Activated naive CD4-positive, alpha-beta T cell treated with anti-CD3 and anti-CD28 coated beads, Interleukin-2, amount 50 U/mL, for 16 hours (primary cell): ENCODE results near the gene SLC13A5.
"Not testable (repeated sequence)": the region's sequence is repeated elsewhere in the genome, so short reads cannot be mapped to it uniquely, and the experiment has no call there.

Experiments used
- DNase-seq: peaks from one replicate; pipeline ENCODE4 v3.0.0-alpha.2; 2020

SLC13A5 gene

GRCh38 chr17:6710317-6710716 is 2.9 kb downstream of the SLC13A5 start:
- DNase-seq, result no peak

- DNase-seq, result no peak
Measured at GRCh38 chr17:6708357-6708961, 4.7 kb downstream of the SLC13A5 start.

GRCh38 chr17:6706996-6707395 is 6.2 kb downstream of the SLC13A5 start:
- DNase-seq, result no peak

- DNase-seq, result no peak
Measured at GRCh38 chr17:6706499-6706898, 6.7 kb downstream of the SLC13A5 start.

DNA sequence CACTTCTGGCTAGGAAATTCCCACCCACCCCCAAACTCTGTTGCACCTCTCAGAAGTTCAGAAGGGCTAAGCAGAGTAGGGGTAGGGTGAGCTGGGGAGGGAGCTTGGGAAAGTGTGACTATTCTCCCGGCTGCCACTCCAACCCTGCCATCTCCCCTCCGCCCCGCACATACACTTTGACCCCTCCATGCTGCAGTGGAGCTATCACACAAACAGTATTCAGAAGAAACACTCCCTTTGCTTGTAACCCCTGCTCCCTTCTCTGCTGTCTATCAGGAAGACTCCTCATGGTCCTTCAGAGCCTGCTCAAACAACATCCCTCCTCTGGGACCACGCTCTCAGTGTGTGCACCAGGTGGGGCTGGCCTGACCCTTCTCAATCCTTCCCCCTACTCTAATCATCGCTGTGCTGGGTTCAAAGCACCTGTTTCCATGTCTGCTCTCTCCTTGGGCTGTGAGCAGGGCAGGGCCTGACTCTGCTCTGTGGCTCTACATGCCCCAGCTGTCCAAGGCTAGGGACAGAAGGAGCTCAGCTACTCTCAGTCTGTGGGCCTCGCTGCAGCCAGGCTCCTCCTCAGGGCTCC is 8.6 kb downstream of the SLC13A5 start:
- no peak for DNase-seq

- no peak for DNase-seq
Measured at GRCh38 chr17:6703751-6704150, 9.4 kb downstream of the SLC13A5 start.

GRCh38 chr17:6702567-6703215 is 10.5 kb downstream of the SLC13A5 start:
- no peak for DNase-seq

DNA sequence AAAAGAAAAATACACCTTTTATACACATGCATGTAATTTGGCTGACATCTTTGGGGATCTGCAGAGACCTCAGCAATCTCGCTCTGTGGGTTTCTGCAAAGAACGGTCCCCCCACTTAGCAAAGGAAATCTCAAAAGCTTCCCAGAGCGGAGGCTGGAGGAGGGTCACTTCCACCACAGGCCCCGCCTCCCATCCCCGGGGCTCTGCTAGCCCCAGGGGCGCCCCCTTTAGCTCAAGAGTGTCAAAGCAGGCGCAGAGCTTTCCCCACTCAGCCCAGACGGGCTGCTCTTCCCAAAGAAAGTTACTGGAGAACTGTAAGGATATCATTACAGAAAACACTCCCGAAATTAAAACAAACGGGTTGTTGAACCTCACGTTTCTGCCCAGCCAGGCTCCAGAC is 11.4 kb downstream of the SLC13A5 start:
- peak; percentile 39 for DNase-seq

DNA sequence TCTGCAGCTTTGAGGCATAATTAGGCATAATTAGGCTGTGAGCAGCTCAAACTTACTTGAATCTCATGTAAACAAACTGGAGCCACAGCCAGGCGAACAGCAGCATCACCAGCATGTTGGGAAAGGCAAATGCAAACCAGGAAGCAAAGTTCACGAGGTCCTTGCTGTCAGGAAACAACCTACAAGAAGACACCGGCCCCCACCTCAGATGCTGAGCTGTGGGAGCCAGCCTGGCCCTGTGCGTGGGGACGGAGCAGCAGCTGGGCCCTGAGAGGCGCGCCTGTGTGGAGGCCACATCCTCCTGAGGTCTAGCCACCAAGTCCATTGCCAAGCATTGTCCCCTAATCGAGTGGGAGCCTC is 12.2 kb downstream of the SLC13A5 start:
- no peak for DNase-seq

GRCh38 chr17:6699997-6700947 is 12.9 kb downstream of the SLC13A5 start:
- no peak for DNase-seq

DNA sequence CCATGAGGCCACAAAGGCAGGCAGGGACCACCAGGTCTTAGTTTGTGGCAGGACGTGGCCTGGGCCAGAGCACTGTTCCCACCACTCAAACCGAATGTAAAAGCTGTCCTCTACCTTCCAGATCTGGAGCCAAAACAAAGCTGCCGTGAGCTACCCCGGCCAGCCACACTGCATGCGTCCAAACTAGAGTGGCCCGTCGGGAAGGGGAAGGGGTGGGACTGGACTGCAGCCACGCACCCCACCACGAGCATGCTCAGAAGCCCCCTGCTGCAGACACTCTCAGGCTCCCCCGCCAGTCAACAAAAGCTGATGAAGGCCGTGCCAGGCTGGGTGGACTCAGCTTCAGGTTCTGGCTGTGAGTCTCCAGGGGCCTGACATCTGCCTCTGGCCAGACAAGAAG is 15.2 kb downstream of the SLC13A5 start:
- no peak for DNase-seq

- DNase-seq, result no peak
Measured at GRCh38 chr17:6696906-6697305, 16.3 kb downstream of the SLC13A5 start.

- no peak for DNase-seq
Measured at GRCh38 chr17:6695565-6695964, 17.6 kb downstream of the SLC13A5 start.

- DNase-seq, result no peak
Measured at GRCh38 chr17:6695051-6695450, 18.1 kb downstream of the SLC13A5 start.

DNA sequence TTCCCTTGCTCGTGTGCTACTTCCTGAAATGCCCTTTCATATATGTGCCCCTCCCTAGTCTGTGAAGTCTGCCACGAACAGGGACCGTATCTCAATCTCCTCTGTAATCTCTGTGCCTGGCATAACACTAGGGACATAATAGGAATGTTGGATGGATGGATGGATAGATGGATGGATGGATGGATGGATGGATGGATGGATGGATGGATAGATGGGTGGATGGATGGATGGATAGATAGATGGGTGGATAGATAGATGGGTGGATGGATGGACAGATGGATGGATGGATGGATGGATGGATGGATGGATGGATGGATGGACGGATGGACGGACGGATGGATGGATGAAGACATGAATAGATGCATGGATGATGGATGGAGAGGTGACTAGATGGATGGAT is 21.2 kb downstream of the SLC13A5 start:
- DNase-seq, result not testable (repeated sequence)

- DNase-seq, result no peak
Measured at GRCh38 chr17:6691546-6691945, 21.6 kb downstream of the SLC13A5 start.

GRCh38 chr17:6690641-6691040 is 22.5 kb downstream of the SLC13A5 start:
- DNase-seq, result no peak

- DNase-seq, result no peak
Measured at GRCh38 chr17:6688944-6689343, 24.2 kb downstream of the SLC13A5 start.

GRCh38 chr17:6686026-6686425 is 27.1 kb downstream of the SLC13A5 start:
- DNase-seq, result no peak

- no peak for DNase-seq
Measured at GRCh38 chr17:6684881-6685767, 28.0 kb downstream of the SLC13A5 start.

DNA sequence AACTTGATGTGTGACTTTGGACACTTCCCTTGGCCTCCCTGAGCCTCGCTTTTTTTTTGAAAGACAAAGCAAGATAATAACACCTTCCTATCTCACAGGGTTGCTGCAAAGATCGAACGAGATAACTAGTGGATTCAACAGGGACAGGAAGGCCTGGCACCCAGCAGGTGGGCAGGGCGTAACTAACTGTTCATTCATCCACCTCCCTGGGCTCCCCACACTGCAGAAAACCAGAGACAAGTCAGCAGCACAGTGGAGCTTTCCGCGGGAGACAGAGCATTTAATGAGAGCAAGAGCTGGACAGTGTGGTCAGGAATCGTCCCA is 28.7 kb downstream of the SLC13A5 start:
- DNase-seq, result no peak

GRCh38 chr17:6683730-6684459 is 29.3 kb downstream of the SLC13A5 start:
- DNase-seq, result no peak
